ENCODE data around the gene WDR45B. TPM values are rescaled to one million over a fixed set of nuclear protein-coding genes. Genes with fewer than 3 reads are reported as not detected.

WDR45B gene
- total RNA-seq, 1 donor from 2014 or later: 75.8 TPM

- Mint-ChIP-seq H3K36me3 (ENCODE audit: insufficient read depth) (peaks cover 34% of the 10 kb centered on the region), H3K9me3 (ENCODE audit: low read depth) (no peaks in the 10 kb centered on the region), H3K4me3 (ENCODE audit: low read depth) (no peak overlapping the region), H3K27me3 (no peaks in the 10 kb centered on the region), H3K27ac (peak overlapping the region; percentile 53), H3K4me1 (ENCODE audit: low read depth) (no peaks in the 10 kb centered on the region)
- TF ChIP-seq CTCF (IDR thresholded peaks at IDR 0.05; ENCODE audit: unreplicated experiment): no peak
- no peak for DNase-seq (ENCODE audit: low spot score, unreplicated experiment)
Observed at GRCh38 chr17:82602986-82603710, 45.1 kb downstream of the WDR45B start.

- H3K4me3 Mint-ChIP-seq (ENCODE audit: low read depth): no peak overlapping the region
- H3K27ac Mint-ChIP-seq: peak overlapping the region; percentile 41
- no peaks in the 10 kb centered on the region for H3K4me1 Mint-ChIP-seq (ENCODE audit: low read depth)
- DNase-seq (ENCODE audit: low spot score, unreplicated experiment): no peak
- no peaks in the 10 kb centered on the region for H3K9me3 Mint-ChIP-seq (ENCODE audit: low read depth)
- peaks cover 37% of the 10 kb centered on the region for H3K36me3 Mint-ChIP-seq (ENCODE audit: insufficient read depth)
- no peak for TF ChIP-seq CTCF (IDR thresholded peaks at IDR 0.05; ENCODE audit: unreplicated experiment)
- H3K27me3 Mint-ChIP-seq: no peaks in the 10 kb centered on the region
Observed at GRCh38 chr17:82602487-82602886, 45.8 kb downstream of the WDR45B start.

DNA sequence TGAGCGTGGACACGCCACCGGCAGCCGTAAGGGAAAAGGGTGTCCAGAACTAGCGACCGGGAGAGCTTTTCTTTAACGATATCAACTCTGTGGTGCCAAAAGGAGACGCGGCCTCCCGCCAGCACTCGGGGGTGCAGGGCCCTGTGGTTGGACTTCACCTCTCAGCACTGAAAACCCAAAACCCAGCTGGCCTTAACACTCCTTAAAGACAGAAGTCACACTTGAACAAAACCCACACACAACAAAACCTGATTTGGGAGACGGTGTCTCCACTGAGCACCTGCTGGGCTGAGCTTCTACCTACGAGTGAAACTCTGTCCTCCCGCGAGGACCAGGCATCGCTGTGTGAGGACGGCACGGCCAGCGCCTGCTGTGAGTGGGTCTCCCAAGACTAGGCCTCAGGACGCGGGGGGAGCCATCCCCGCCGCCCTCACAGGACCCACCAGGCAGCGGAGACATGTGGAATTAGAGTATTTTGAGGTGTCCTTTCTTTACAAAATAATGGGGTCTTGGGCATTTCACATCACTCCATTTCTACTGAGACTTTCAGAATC lies 46.7 kb downstream of the WDR45B start:
- peaks cover 37% of the 10 kb centered on the region for H3K36me3 Mint-ChIP-seq (ENCODE audit: insufficient read depth)
- no peaks in the 10 kb centered on the region for H3K27me3 Mint-ChIP-seq
- H3K27ac Mint-ChIP-seq: no peak overlapping the region
- H3K4me1 Mint-ChIP-seq (ENCODE audit: low read depth): no peaks in the 10 kb centered on the region
- no peak for TF ChIP-seq CTCF (IDR thresholded peaks at IDR 0.05; ENCODE audit: unreplicated experiment)
- H3K4me3 Mint-ChIP-seq (ENCODE audit: low read depth): no peak overlapping the region
- no peaks in the 10 kb centered on the region for H3K9me3 Mint-ChIP-seq (ENCODE audit: low read depth)
- no peak for DNase-seq (ENCODE audit: low spot score, unreplicated experiment)

DNA sequence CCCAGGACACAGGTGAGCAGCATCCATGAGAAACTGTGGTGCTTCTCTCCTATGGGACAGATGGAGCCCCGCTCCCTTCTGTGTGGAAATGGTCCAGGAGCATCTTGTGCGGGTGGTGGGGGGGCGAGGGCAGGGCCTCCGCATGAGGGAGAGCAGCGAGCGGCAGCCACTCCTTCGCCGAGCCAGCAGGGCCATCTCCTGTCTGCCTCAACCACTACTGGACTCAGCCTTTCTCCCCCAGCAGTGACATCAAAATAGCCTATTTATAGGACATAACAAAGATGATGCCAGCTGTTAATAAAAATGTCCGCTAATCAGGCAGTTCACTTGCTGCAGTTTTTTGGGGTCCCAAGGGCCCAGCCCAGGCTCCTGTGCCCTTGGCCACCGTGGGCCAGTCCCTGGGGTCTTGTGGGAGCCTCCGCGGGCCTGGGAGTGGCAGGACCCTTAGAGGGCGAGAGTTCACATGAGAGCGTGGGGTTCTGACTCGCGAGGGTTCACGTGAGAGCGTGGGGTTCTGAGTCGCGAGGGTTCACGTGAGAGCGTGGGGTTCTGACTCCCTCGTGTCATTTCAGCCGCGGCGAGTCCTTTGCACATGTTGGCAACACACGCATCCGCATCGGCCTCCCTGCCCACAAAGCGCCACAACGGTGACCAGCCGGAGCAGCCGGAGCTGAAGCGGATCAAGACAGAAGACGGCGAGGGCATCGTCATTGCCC lies 47.4 kb downstream of the WDR45B start:
- no peaks in the 10 kb centered on the region for H3K27me3 Mint-ChIP-seq
- DNase-seq (ENCODE audit: low spot score, unreplicated experiment): no peak
- H3K4me3 Mint-ChIP-seq (ENCODE audit: low read depth): no peak overlapping the region
- H3K4me1 Mint-ChIP-seq (ENCODE audit: low read depth): no peaks in the 10 kb centered on the region
- no peaks in the 10 kb centered on the region for H3K9me3 Mint-ChIP-seq (ENCODE audit: low read depth)
- peaks cover 36% of the 10 kb centered on the region for H3K36me3 Mint-ChIP-seq (ENCODE audit: insufficient read depth)
- no peak overlapping the region for H3K27ac Mint-ChIP-seq
- no peak for TF ChIP-seq CTCF (IDR thresholded peaks at IDR 0.05; ENCODE audit: unreplicated experiment)
